ENCODE data around the gene POLG.

POLG gene

DNA sequence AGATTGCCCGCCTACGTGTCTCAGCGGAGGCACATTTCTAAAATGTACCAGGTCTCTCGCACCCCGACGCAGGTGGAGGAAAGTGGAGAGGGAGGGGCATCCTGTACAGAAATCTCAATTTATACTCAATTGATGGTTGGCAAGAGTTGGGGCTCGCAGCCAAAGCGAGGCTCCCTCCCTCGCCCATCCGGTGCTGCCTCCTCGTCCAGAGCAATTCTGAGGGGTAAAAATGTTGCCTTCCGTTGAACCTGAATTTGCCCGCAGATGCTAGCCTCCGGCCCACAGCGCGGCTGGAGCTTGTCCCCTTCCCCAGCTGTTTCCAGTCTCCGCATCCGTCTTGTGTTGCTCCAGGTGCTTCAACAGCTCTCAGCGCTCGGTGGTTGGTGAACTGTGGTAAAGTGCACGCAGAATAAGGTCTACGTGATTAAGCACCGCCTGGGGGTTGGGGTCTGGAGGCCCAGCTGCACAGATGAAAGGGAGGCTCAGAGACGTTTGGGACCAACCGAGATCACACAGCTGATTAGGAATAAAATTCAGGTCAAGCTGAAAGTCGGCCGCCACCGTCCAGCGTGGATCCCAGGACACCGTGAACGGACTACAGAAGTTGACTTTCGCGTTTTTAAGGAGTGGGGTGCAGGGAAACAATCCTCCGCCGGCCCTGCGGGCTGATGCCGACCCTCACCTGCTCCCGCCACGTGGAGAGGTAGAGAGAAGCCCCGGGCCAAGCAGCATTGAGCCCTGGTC, 846 bp upstream of the POLG start:
- no peak for TF ChIP-seq JUND (IDR thresholded peaks at IDR 0.05; ENCODE audit: low read depth)
- in situ Hi-C loops (cut with HindIII; ENCODE audit: low pct_unique_long_range_greater_than_20kb, low sequenced_read_pairs): no loop called here
- no peak for DNase-seq (ENCODE audit: low read depth in 1 of 2, low spot score in 1 of 2)

DNA sequence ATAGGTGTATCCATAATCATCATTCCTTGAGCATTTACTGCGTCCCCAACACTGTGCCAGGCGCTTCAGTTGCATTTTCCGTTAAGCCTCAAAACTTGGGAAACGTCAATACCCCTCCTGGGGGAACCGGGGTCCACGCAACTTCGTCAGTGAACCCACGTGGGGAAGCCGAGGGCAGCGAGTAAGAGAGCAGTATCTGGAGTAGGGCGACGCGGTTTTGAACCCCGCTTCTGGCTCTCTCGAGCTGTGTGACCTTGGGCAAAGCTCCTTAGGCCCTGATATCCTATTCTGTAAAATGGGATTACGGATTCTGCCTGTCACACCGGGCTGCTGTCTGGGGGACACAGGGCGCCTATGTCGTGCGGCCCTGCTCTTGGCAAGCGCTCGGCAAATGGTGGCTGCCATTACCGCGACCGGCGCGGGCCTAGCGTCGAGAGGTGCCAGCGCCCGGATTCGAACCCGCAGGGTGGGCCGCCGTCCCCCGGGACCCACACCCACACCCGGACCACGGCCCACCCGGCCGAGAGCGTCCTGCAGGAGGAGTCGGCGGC, 590 bp downstream of the POLG start:
- no peak for TF ChIP-seq JUND (IDR thresholded peaks at IDR 0.05; ENCODE audit: low read depth)
- DNase-seq (ENCODE audit: low read depth in 1 of 2, low spot score in 1 of 2): no peak
- in situ Hi-C loops (cut with HindIII; ENCODE audit: low pct_unique_long_range_greater_than_20kb, low sequenced_read_pairs): no loop called here

DNA sequence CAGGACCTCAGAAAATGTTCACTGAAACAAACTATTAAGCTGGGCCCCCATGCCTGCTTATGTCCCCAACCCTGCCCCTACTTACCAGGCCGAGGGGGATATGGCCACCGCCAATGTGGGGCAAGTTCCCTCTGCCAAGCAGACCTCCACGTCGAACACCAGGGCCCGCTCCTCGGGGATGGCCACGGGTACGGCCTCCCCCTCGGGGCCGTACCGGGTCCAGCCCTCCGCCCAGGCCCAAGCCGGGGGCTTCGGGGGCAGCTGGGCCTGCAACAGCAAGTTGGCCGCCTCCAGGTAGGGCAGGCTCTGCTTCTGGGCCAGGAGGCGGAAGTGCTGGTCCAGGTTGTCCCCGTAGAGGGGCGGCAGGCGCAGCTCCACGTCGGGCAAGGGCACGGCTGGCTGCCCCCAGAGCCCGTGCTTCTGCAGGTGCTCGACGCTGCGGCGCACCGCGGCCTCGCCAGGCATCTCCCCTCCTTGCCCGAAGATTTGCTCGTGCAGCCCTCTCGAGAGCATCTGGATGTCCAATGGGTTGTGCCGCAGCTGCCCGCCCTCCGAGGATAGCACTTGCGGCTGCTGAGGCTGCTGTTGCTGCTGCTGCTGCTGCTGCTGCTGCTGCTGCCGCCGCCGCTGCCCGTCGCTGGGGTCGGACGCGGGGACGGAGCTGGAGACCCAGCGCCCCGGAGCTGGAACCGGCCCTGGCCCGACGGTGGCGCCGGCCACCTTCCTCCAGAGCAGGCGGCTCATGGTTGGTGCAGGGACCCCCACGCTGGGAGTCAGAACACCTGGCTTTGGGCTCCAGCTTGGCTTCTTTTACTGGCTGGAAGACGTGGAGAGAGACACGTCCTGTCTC, 1.4 kb downstream of the POLG start:
- no peak for DNase-seq (ENCODE audit: low read depth in 1 of 2, low spot score in 1 of 2)
- in situ Hi-C loops (cut with HindIII; ENCODE audit: low pct_unique_long_range_greater_than_20kb, low sequenced_read_pairs): no loop called here
- no peak for TF ChIP-seq JUND (IDR thresholded peaks at IDR 0.05; ENCODE audit: low read depth)

DNA sequence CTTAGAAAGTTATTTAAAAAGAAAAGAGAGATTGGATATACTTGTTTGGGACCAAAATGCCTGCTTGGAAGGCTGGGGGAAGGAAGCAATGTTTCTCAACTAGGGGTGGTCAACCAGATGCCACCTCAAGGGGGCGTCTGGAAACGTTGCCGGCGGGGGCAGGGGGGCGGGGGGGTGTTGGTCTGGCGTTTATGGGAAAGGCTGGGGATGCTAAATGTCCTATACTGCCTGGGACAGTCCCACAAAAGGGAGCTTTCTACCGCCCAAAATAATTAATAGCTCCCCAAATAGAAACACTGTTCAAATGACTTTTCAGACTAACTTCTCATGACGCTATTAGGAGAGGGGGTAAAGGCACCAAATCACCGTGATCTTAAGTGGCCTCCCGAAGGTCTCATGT, 2.2 kb downstream of the POLG start:
- DNase-seq (ENCODE audit: low read depth in 1 of 2, low spot score in 1 of 2): no peak
- no peak for TF ChIP-seq JUND (IDR thresholded peaks at IDR 0.05; ENCODE audit: low read depth)
- in situ Hi-C loops (cut with HindIII; ENCODE audit: low pct_unique_long_range_greater_than_20kb, low sequenced_read_pairs): no loop called here

DNA sequence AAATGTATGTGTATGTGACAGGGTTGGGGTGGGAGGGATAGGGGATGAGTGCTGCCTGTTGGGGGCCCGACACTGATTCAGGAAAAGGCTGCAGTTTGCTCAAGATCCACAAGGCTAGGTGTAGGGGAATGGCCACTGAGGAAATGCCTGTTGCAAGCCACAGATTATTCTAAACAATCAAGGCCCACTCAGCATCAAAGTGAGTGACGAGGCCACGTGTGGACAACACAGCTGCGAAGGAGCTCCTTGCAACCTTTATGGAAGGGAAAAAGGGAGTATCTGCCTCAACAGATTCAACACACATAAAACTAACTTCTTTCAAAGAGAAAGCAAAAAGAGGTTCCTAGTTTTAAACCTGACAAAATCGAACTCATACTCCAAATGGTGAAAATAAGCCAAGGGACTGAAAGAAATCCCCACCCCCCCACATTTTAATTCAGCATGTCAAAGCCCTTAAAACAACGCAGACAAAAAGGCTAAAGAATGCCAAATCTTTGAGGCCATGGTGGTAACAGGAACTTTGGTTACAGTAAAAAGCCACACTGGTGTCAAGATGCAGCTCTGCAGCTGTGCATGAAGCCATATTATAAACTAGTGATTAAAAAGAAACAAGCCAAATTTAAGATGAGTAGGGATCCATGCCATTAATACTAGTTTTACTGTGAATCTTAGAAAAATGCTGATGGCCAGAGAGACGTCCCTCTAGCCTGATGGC, 3.6 kb downstream of the POLG start:
- no peak for TF ChIP-seq JUND (IDR thresholded peaks at IDR 0.05; ENCODE audit: low read depth)
- DNase-seq (ENCODE audit: low read depth in 1 of 2, low spot score in 1 of 2): no peak
- in situ Hi-C loops (cut with HindIII; ENCODE audit: low pct_unique_long_range_greater_than_20kb, low sequenced_read_pairs): no loop called here

DNA sequence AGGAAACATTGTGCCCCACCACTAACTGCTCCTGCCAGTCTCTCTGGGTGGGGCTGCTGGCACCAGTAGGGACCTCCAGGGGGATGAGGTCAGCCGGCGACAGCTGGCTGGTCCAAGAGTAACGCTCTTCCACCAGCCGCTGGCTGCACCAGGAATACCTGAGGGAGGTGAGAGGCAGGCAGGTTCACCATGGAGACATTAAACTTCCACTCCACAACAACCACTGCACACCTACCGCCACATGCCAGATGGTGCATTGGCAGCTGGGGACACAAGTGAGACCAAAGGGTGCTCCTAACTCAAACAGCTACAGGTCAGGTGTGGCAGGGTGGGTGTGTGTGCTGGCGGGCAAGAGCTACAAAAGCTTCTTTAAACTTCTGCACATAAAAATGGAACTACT, 4.5 kb downstream of the POLG start:
- in situ Hi-C loops (cut with HindIII; ENCODE audit: low pct_unique_long_range_greater_than_20kb, low sequenced_read_pairs): no loop called here
- TF ChIP-seq JUND (IDR thresholded peaks at IDR 0.05; ENCODE audit: low read depth): no peak

DNA sequence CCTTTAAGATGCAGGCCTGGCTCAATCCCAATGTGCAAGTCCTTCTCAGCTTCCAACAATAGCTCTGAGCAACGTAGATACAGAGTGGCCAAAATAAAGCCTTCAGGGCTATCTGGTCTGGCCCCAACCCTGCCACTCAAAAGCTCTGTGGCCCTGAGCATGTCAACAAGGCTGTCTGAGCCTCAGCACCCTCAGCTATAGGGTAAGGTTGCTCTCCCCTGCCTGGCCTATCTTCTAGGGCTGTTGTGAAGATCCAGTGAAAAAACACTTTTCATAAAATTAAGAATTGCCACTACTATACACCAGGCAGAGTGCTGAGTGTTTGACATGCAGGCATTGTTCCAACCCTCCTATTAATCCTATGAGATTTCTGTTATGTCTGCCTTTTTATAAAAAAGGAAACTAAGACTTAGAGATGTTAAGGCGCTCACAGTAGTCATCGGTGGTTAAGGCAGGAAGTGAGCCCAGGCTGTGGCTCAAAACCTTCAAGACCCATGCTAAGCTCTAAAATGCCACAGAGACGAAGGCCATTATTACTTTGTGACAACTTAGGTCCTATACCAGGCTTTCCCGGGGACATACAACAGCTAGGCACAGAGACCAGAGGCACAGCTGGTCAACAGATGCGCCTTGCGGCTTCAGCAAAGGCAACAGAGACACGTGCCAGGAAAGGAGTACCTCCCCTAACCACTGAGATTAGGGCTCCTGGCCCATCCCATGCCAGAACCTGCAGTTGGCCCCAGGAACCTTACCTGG, 5.1 kb downstream of the POLG start:
- no peak for TF ChIP-seq JUND (IDR thresholded peaks at IDR 0.05; ENCODE audit: low read depth)
- in situ Hi-C loops (cut with HindIII; ENCODE audit: low pct_unique_long_range_greater_than_20kb, low sequenced_read_pairs): no loop called here
- no peak for DNase-seq (ENCODE audit: low read depth in 1 of 2, low spot score in 1 of 2)

More for the DNA sequence above, 4.5 kb downstream of the POLG start:
- DNase-seq (ENCODE audit: low read depth in 1 of 2, low spot score in 1 of 2): no peak

DNA sequence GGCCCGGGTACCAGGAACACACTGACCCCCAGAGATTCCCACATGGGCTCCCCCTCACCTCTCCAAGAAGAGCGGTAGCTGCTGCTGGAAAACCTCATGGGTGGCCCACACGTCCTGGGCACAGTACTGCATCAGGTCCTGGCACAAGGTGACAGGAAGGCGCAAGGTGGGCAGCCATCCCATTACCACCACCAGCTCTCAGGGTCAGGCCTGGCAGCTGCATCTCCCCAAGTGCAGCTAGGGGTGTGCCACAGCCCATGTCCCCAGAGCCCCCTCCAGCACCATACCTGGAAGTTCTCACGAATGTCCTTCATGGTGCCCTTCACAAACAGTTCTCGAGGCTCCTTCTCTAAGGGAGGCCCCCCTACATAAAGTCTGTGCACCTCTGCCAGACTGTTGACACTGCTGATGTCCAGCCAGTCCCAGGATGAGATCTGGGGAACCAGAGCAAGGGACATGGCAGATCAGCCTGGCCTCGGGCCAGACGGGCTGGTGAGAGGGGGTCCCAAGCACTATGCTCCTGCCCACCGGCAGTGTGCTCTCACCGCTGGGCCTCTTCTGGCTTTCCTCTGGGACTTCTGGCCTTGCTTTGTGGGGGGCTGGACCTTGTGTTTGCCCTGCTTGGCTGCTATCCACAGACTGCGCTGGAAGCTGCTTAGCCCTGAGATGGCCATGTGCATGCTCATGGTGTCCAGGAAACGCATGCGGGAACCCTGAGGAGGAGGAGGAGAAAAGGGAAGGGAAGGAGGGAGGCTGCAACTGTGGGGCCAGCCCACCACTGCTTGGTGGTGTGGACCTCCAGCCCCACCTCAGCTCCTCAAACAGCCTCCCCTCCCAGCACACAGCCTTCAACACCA, 6.0 kb downstream of the POLG start:
- no peak for DNase-seq (ENCODE audit: low read depth in 1 of 2, low spot score in 1 of 2)
- in situ Hi-C loops (cut with HindIII; ENCODE audit: low pct_unique_long_range_greater_than_20kb, low sequenced_read_pairs): no loop called here
- no peak for TF ChIP-seq JUND (IDR thresholded peaks at IDR 0.05; ENCODE audit: low read depth)

DNA sequence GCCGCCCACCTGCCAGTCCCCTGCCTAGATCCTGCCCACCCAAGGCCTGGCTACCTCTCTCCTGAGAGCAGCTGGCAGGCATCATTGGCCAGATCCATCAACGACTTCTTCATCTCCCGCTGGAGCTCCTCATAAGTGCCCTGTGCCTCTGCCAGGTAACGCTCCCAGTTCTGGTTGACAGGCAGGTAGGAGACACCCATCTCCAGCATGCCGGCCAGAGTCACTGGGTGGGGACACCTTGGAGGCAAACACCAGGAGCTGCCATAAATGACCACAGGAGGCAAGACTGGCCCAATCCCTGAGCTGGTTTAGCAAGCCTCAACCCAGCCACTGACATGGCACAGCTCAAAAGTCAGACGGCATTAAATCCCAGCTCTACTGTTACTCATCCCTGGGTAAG, 7.5 kb downstream of the POLG start:
- in situ Hi-C loops (cut with HindIII; ENCODE audit: low pct_unique_long_range_greater_than_20kb, low sequenced_read_pairs): no loop called here
- no peak for TF ChIP-seq JUND (IDR thresholded peaks at IDR 0.05; ENCODE audit: low read depth)
- DNase-seq (ENCODE audit: low read depth in 1 of 2, low spot score in 1 of 2): no peak

DNA sequence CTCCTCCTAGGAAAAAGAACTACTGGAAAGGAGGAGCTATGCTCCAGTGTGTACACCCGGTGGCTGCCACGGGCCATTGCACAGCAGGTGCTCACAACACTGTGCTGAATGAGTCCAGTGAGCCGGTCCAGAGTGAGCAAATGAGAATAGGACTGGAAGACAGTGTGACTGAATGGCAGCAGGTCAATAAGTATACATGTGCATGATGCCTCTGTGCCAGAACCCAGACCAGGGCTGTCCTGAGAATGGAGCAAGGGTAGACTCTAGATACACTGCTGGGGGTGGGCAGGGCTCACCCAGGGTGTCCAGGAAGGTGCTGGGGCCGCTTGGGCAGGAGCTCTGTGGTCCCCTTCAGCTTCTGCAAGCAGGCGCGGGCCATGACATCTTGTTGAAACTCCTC, 8.3 kb downstream of the POLG start:
- TF ChIP-seq JUND (IDR thresholded peaks at IDR 0.05; ENCODE audit: low read depth): no peak
- DNase-seq (ENCODE audit: low read depth in 1 of 2, low spot score in 1 of 2): no peak
- in situ Hi-C loops (cut with HindIII; ENCODE audit: low pct_unique_long_range_greater_than_20kb, low sequenced_read_pairs): no loop called here

DNA sequence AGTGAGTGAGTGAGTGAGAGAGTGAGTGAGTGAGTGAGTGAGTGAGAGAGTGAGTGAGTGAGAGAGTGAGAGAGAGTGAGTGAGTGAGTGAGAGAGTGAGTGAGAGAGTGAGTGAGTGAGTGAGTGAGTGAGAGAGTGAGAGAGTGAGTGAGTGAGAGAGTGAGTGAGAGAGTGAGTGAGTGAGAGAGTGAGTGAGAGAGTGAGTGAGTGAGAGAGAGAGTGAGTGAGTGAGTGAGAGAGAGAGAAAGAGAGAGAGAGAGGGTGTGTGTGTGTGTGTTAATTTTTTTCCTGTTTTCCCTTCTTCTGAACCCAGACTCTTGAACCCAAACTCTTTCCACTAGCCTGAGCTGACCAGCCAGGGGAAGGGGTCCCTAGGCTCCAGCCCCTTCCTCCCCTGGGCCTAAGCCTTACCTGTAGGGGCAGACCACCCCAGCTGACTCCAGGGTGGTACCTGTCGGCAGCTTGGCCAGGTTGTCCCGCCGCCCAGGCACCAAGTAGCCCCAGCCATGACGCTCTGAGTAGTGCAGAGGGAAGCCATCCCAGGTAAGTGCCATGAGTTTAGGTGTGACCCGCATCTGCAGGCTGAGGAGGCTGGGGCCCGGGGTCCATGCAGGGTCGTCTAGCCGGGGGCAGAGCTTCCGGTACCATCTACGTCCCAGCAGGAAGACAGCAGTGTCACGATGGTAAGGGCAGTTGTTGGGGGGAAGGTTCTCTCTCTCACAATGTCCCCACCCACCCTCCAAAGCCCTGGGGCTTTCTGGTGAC, 9.4 kb downstream of the POLG start:
- TF ChIP-seq JUND (IDR thresholded peaks at IDR 0.05; ENCODE audit: low read depth): no peak
- in situ Hi-C loops (cut with HindIII; ENCODE audit: low pct_unique_long_range_greater_than_20kb, low sequenced_read_pairs): no loop called here
- no peak for DNase-seq (ENCODE audit: low read depth in 1 of 2, low spot score in 1 of 2)

All from T47D (cell line).